ENCODE results near the gene BAK1.

Gene BAK1

GRCh38 chr6:33579828-33580714 lies at the start of gene BAK1:
Gene BAK1, minus strand, starts transcription at chr6:33580276. Its CDS starts 2,672 bp downstream, at chr6:33577604.
- DNase-seq: peak; percentile 92

- DNase-seq: no peak
Observed at GRCh38 chr6:33628401-33628964, 48.4 kb upstream of the BAK1 start.

- DNase-seq: no peak
Observed at GRCh38 chr6:33627876-33628275, 47.8 kb upstream of the BAK1 start.

GRCh38 chr6:33624856-33625255 lies 44.8 kb upstream of the BAK1 start:
- DNase-seq: no peak

- DNase-seq: no peak
Observed at GRCh38 chr6:33623895-33624381, 43.9 kb upstream of the BAK1 start.

- no peak for DNase-seq
Observed at GRCh38 chr6:33622456-33623431, 42.7 kb upstream of the BAK1 start.

GRCh38 chr6:33621711-33622388 lies 41.8 kb upstream of the BAK1 start:
- peak; percentile 41 for DNase-seq

GRCh38 chr6:33620856-33621710 lies 41.0 kb upstream of the BAK1 start, which contains the start of gene ITPR3:
Gene ITPR3, plus strand, starts transcription at chr6:33621322. Its CDS starts 281 bp downstream, at chr6:33621603.
- peak; percentile 83 for DNase-seq

- peak; percentile 36 for DNase-seq
Observed at GRCh38 chr6:33620158-33620855, 40.2 kb upstream of the BAK1 start.

- no peak for DNase-seq
Observed at GRCh38 chr6:33619166-33619840, 39.2 kb upstream of the BAK1 start.

- no peak for DNase-seq
Observed at GRCh38 chr6:33616913-33617312, 36.8 kb upstream of the BAK1 start.

- no peak for DNase-seq
Observed at GRCh38 chr6:33616113-33616512, 36.0 kb upstream of the BAK1 start.

- DNase-seq: no peak
Observed at GRCh38 chr6:33613795-33614168, 33.7 kb upstream of the BAK1 start.

GRCh38 chr6:33613146-33613794 lies 33.2 kb upstream of the BAK1 start:
- DNase-seq: no peak

- DNase-seq: no peak
Observed at GRCh38 chr6:33610779-33611732, 31.0 kb upstream of the BAK1 start.

- DNase-seq: no peak
Observed at GRCh38 chr6:33610067-33610466, 30.0 kb upstream of the BAK1 start.

GRCh38 chr6:33609528-33609927 lies 29.5 kb upstream of the BAK1 start:
- no peak for DNase-seq

- DNase-seq: no peak
Observed at GRCh38 chr6:33609019-33609418, 28.9 kb upstream of the BAK1 start.

All from activated CD4-positive, alpha-beta T cell treated with anti-CD3 and anti-CD28 coated beads, Interleukin-2, amount 50 U/mL, for 16 hours (primary cell).